ENCODE results near the gene BUB1.

The BUB1 gene

GRCh38 chr2:110677530-110678456 lies at the start of gene BUB1:
Gene BUB1 (minus strand): TSS chr2:110678063. CDS start chr2:110677995, 68 bp downstream.
- peak within 1 kb of the TSS; percentile 90 for H3K27ac ChIP-seq
- no peak for TF ChIP-seq CTCF (conservative IDR thresholded peaks at IDR 0.05)

GRCh38 chr2:110726285-110726684 lies 48.4 kb upstream of the BUB1 start:
- no peak overlapping the region for H3K27ac ChIP-seq

GRCh38 chr2:110725859-110726258 lies 48.0 kb upstream of the BUB1 start:
- no peak for TF ChIP-seq CTCF (conservative IDR thresholded peaks at IDR 0.05)

More at GRCh38 chr2:110726285-110726684, 48.4 kb upstream of the BUB1 start:
- no peak for TF ChIP-seq CTCF (conservative IDR thresholded peaks at IDR 0.05)

GRCh38 chr2:110725370-110725769 lies 47.5 kb upstream of the BUB1 start:
- no peak for TF ChIP-seq CTCF (conservative IDR thresholded peaks at IDR 0.05)
- H3K27ac ChIP-seq, result no peak overlapping the region

More at GRCh38 chr2:110725859-110726258, 48.0 kb upstream of the BUB1 start:
- H3K27ac ChIP-seq, result no peak overlapping the region

- H3K27ac ChIP-seq, result no peak overlapping the region
- no peak for TF ChIP-seq CTCF (conservative IDR thresholded peaks at IDR 0.05)
Observed at GRCh38 chr2:110724820-110725219, 47.0 kb upstream of the BUB1 start.

GRCh38 chr2:110720547-110720946 lies 42.7 kb upstream of the BUB1 start:
- H3K27ac ChIP-seq, result no peak overlapping the region
- no peak for TF ChIP-seq CTCF (conservative IDR thresholded peaks at IDR 0.05)

GRCh38 chr2:110718990-110719389 lies 41.1 kb upstream of the BUB1 start:
- TF ChIP-seq CTCF (conservative IDR thresholded peaks at IDR 0.05), result no peak

More at GRCh38 chr2:110718990-110719389, 41.1 kb upstream of the BUB1 start:
- H3K27ac ChIP-seq, result no peak overlapping the region

Measured in VCaP (cell line).